GM12878 (cell line): Measurements from ENCODE around the gene TBXAS1.

ENCODE experiments used
- EP300 ChIP-seq, 2 experiments: fragments of 150-350 bp in 1 of 2; IDR thresholded peaks; 2 replicates each; pipeline ENCODE4 v1.6.1; 2011 to 2012; ENCODE audit warnings: low read depth in 2 of 2, low read length in 2 of 2, borderline replicate concordance in 1 of 2, improper control_type of control experiment in 1 of 2, inconsistent platforms in 1 of 2; ENCODE audit not compliant: control insufficient read depth in 1 of 2
- TF ChIP-seq, protein P1 (sequence below): fragments of 450-650 bp; IDR thresholded peaks from 2 replicates; pipeline ENCODE4 v1.6.1; 2017; ENCODE audit warnings: mild to moderate bottlenecking, low read depth, inconsistent platforms; ENCODE audit not compliant: poor library complexity, severe bottlenecking
- TF ChIP-seq, protein P2 (sequence below): IDR thresholded peaks from 2 replicates; pipeline ENCODE4 v1.6.1; 2012; ENCODE audit warnings: low read depth, low read length, improper control_type of control experiment

DNA sequence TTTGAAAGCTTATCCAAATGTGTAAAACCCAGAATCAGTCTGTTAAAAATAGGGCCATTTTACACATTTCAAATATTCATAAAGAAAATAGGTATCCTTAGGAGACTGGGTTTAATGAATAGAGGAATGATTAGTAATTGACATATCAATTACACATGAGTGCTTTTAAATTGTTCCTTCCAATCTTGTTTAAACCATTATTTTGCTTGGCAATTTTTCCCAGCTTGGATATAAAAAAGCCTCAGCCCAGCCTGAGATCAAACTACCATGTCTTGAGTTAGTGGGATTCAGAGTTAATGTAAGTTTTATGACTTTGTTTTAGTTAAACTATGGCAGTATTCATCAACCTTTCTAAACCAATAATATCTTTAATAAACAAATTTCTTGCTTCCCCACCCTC, 205.4 kb downstream of the TBXAS1 start:
- TF ChIP-seq, protein P1, sequence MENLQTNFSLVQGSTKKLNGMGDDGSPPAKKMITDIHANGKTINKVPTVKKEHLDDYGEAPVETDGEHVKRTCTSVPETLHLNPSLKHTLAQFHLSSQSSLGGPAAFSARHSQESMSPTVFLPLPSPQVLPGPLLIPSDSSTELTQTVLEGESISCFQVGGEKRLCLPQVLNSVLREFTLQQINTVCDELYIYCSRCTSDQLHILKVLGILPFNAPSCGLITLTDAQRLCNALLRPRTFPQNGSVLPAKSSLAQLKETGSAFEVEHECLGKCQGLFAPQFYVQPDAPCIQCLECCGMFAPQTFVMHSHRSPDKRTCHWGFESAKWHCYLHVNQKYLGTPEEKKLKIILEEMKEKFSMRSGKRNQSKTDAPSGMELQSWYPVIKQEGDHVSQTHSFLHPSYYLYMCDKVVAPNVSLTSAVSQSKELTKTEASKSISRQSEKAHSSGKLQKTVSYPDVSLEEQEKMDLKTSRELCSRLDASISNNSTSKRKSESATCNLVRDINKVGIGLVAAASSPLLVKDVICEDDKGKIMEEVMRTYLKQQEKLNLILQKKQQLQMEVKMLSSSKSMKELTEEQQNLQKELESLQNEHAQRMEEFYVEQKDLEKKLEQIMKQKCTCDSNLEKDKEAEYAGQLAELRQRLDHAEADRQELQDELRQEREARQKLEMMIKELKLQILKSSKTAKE: no peak
- no peak for TF ChIP-seq EP300 (IDR thresholded peaks at IDR 0.05; ENCODE audit: borderline replicate concordance in 1 of 2, control insufficient read depth in 1 of 2, low read depth in 2 of 2, low read length in 2 of 2)
- TF ChIP-seq, protein P2, sequence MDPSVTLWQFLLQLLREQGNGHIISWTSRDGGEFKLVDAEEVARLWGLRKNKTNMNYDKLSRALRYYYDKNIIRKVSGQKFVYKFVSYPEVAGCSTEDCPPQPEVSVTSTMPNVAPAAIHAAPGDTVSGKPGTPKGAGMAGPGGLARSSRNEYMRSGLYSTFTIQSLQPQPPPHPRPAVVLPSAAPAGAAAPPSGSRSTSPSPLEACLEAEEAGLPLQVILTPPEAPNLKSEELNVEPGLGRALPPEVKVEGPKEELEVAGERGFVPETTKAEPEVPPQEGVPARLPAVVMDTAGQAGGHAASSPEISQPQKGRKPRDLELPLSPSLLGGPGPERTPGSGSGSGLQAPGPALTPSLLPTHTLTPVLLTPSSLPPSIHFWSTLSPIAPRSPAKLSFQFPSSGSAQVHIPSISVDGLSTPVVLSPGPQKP: no peak
